Spleen (tissue), 7 donors: ENCODE data around the gene ARSB.

ENCODE experiments used
- POLR2A ChIP-seq, 3 donors: fragments of 450-650 bp; IDR thresholded peaks; one replicate each; pipeline ENCODE4 v1.5.1; 2017; ENCODE audit warnings: antibody characterized with exemption in 3 of 3, mild to moderate bottlenecking in 1 of 3
- TF ChIP-seq, protein P1 (sequence below), 11 experiments: fragments of 200-600 bp in 7 of 11; fragments of 450-650 bp in 4 of 11; sonication (generic) in 4 of 11; IDR thresholded peaks in 8 of 11; conservative IDR thresholded peaks in 3 of 11; 1 replicate in 7 of 11; 2 replicates in 4 of 11; pipeline versions ENCODE4 v1.4.0 to v1.8.0; 2016 to 2021; ENCODE audit warnings: antibody characterized with exemption in 11 of 11, inconsistent platforms in 4 of 11, mild to moderate bottlenecking in 1 of 11
- donor health status: DM: no; HTN: no; CAD: no; lungs with moderate emphysema.
- donor health status: DM: no; HTN: no; CAD: no.
- donor health status: DM: no; HTN: no; CAD: no.

GRCh38 chr5:78810098-78810920 is 174.8 kb downstream of the ARSB start:
- TF ChIP-seq, protein P1, sequence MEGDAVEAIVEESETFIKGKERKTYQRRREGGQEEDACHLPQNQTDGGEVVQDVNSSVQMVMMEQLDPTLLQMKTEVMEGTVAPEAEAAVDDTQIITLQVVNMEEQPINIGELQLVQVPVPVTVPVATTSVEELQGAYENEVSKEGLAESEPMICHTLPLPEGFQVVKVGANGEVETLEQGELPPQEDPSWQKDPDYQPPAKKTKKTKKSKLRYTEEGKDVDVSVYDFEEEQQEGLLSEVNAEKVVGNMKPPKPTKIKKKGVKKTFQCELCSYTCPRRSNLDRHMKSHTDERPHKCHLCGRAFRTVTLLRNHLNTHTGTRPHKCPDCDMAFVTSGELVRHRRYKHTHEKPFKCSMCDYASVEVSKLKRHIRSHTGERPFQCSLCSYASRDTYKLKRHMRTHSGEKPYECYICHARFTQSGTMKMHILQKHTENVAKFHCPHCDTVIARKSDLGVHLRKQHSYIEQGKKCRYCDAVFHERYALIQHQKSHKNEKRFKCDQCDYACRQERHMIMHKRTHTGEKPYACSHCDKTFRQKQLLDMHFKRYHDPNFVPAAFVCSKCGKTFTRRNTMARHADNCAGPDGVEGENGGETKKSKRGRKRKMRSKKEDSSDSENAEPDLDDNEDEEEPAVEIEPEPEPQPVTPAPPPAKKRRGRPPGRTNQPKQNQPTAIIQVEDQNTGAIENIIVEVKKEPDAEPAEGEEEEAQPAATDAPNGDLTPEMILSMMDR (IDR thresholded peaks at IDR 0.05 in 8 of 11, conservative IDR thresholded peaks at IDR 0.05 in 3 of 11): no peak
- no peak for TF ChIP-seq POLR2A (IDR thresholded peaks at IDR 0.05)
